ENCODE measurements around the gene TCF20.

Gene TCF20

DNA sequence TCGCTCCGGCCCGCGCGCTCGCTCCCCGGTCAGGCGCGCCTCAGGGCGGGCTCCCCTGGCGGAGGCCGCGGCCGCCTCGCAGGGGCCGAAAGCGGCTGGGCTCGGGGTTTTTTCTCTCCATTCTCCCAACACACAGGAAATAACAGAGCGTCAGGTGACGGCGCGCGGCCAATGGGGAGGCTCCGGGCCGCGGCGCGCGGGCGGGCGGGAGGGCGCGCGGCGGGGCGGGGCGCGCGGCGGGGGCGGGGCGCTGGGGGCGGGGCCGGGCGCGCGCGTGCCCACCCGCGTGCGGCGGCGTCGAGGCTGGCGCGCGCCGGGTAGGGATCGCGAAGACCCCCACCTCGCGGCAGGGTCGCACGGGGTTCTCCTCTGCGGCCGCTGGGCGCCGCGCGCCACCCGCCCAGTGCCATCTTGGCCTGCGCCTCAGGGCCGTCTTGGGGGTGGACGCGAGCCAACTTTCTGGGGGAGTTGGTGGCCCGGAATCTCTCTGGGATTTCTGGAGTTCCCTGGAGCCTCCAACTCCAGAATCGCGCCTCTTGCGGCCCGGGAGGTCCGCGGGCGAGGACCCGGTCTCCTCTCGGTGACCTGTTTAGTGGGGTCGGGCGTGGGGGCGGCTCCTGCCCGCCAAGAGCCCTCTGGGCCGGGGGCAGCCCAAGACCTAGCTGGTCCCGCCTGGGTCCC, at the start of gene TCF20:
TCF20 (minus strand) TSS at position 144 of the 681 bp plus-strand sequence. CDS start 55,348 bp downstream, outside the sequence.
- TF ChIP-seq CTCF (IDR thresholded peaks at IDR 0.05; ENCODE audit: insufficient read depth, low read depth, low read length, missing control alignments) = no peak
- peak; percentile 81 for DNase-seq (ENCODE audit: low read depth)
- peak within 1 kb of the TSS; percentile 81 for H3K4me3 ChIP-seq (ENCODE audit: low read length)

GRCh38 chr22:42319386-42319785, 48.9 kb upstream of the TCF20 start:
- no peak overlapping the region for H3K4me3 ChIP-seq (ENCODE audit: low read length)
- no peak for TF ChIP-seq CTCF (IDR thresholded peaks at IDR 0.05; ENCODE audit: insufficient read depth, low read depth, low read length, missing control alignments)
- no peak for DNase-seq (ENCODE audit: low read depth)

- DNase-seq (ENCODE audit: low read depth) = no peak
- TF ChIP-seq CTCF (IDR thresholded peaks at IDR 0.05; ENCODE audit: insufficient read depth, low read depth, low read length, missing control alignments) = no peak
- no peak overlapping the region for H3K4me3 ChIP-seq (ENCODE audit: low read length)
Measured at GRCh38 chr22:42318967-42319366, 48.5 kb upstream of the TCF20 start.

DNA sequence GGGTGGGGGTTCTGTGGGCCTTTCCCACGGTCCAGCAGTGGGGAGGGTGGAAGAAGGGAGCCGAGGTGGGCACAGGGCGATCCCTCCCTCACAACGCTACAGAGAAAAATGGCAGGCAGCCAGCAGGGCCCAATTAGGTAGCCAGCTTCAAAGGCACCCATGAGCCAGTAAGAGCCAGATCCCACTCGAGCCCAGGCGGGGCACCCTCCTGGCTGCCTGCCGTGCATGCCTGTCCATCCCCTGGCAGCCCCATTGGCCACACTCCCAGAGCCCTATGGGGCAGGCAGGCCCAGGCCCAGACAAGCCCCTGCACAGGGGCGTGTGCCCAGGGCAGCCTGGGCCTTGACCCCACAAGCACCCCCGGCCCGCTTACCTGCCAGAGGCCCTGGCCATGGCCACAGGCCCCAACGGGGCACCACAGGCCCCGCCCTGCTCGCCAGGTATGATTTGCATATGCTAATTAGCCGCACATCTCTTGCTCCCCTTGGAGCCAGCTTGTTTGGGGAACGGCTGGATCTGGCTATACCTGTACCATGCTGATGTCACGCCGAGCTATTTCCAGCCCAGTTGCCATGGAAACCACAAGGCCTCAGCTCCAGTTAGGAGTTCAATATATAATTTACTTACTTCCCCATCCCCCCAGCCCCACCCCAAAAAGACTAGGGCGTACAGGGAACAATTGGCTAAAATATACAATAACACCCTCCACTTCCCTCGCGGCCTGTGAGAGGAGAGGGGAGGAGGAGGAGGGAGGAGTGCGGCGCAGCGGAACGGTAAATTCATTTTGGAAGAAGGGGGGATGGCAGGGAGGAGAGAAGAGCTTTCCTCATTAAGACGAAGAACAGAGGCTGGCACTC, 47.5 kb upstream of the TCF20 start:
- peak; percentile 49 for DNase-seq (ENCODE audit: low read depth)
- H3K4me3 ChIP-seq (ENCODE audit: low read length) = no peak overlapping the region
- no peak for TF ChIP-seq CTCF (IDR thresholded peaks at IDR 0.05; ENCODE audit: insufficient read depth, low read depth, low read length, missing control alignments)

- no peak overlapping the region for H3K4me3 ChIP-seq (ENCODE audit: low read length)
- no peak for TF ChIP-seq CTCF (IDR thresholded peaks at IDR 0.05; ENCODE audit: insufficient read depth, low read depth, low read length, missing control alignments)
- peak; percentile 77 for DNase-seq (ENCODE audit: low read depth)
Measured at GRCh38 chr22:42317008-42317407, 46.6 kb upstream of the TCF20 start.

- no peak overlapping the region for H3K4me3 ChIP-seq (ENCODE audit: low read length)
- DNase-seq (ENCODE audit: low read depth) = no peak
- TF ChIP-seq CTCF (IDR thresholded peaks at IDR 0.05; ENCODE audit: insufficient read depth, low read depth, low read length, missing control alignments) = no peak
Measured at GRCh38 chr22:42315392-42315756, 44.9 kb upstream of the TCF20 start.
